ENCODE measurements around the gene MAMLD1. TPM values are rescaled to one million over a fixed set of nuclear protein-coding genes. Genes with fewer than 3 reads are reported as not detected.

Gene MAMLD1
- total RNA-seq, 1 experiment from 2014 or later, result 0.48 TPM

DNA sequence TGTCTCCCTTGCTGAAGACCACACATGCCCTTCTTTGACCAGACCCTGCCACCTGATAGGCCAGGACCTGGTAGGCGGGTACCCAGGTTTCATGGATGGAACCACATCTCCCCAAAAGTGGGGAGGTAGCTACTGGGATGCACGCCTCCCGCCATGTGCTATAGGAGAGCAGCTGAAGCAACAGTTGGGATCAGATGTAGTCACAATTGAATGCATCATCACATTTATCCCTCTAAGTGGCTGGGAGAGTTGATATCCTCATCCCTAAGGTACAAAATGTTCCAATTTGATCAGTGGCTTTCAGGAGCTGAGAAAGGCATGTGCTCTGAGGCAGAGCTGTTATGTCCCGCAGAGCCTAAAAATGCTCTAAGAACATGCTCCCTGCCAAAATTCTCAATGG, 151.3 kb downstream of the MAMLD1 start:
- no peak overlapping the region for H2BK5ac ChIP-seq (ENCODE audit: insufficient read length, low read length)
- no peak overlapping the region for H3K56ac ChIP-seq (ENCODE audit: insufficient read length, low read depth, low read length)
- no peak overlapping the region for H2BK120ac ChIP-seq (ENCODE audit: low read depth, low read length, poor library complexity, severe bottlenecking)
- H3K23me2 ChIP-seq (ENCODE audit: insufficient read length, low read depth, low read length, poor library complexity, severe bottlenecking), result no peaks in the 10 kb centered on the region
- H3K79me2 ChIP-seq (ENCODE audit: insufficient read depth, low read length), result no peaks in the 10 kb centered on the region
- H4K5ac ChIP-seq (ENCODE audit: insufficient read length, low read depth, low read length), result no peak overlapping the region
- no peak overlapping the region for H4K91ac ChIP-seq (ENCODE audit: insufficient read length, low read depth, low read length)
- H3K27me3 ChIP-seq (ENCODE audit: insufficient read depth, low read length), result no peaks in the 10 kb centered on the region
- Mint-ChIP-seq H3K36me3 (ENCODE audit: insufficient read depth in 1 of 3, low read depth in 3 of 3) (peaks cover 0 to 5% (median 4%) of the 10 kb centered on the region in 3 experiments; a peak in 2 of 7 replicates), H3K4me1 (peaks cover 21 to 27% of the 10 kb centered on the region in 2 experiments), H3K27ac (no peak overlapping the region), H3K4me3 (no peak overlapping the region), H3K9me3 (peaks cover 74 to 82% of the 10 kb centered on the region in 2 experiments), H3K27me3 (ENCODE audit: low read depth) (peaks cover 11% of the 10 kb centered on the region)
- H2BK20ac ChIP-seq (ENCODE audit: low read depth, low read length, poor library complexity, severe bottlenecking), result no peak overlapping the region
- no peak overlapping the region for H2AFZ ChIP-seq (ENCODE audit: low read length)
- H3K4ac ChIP-seq (ENCODE audit: low read depth, low read length), result no peak overlapping the region
- no peaks in the 10 kb centered on the region for H3K4me1 ChIP-seq (ENCODE audit: insufficient read depth, low read length)
- no peak overlapping the region for H2BK12ac ChIP-seq (ENCODE audit: insufficient read length, low read depth, low read length)
- H2BK15ac ChIP-seq (ENCODE audit: low read depth, low read length), result no peak overlapping the region
- no peak overlapping the region for H3K9ac ChIP-seq (ENCODE audit: extremely low read depth, insufficient read length, low read length)
- no peaks in the 10 kb centered on the region for H3K79me1 ChIP-seq (ENCODE audit: insufficient read depth, low read depth, low read length, poor library complexity, severe bottlenecking)
- no peak for TF ChIP-seq CTCF (conservative IDR thresholded peaks at IDR 0.05)
- no peak overlapping the region for H3K4me2 ChIP-seq (ENCODE audit: insufficient read depth, insufficient read length, low read length)
- no peak overlapping the region for H3T11ph ChIP-seq (ENCODE audit: low read length)
- no peaks in the 10 kb centered on the region for H4K20me1 ChIP-seq (ENCODE audit: control insufficient read depth, insufficient read depth, insufficient read length)
- no peak overlapping the region for H3K23ac ChIP-seq (ENCODE audit: insufficient read length, low read depth, low read length)
- H4K8ac ChIP-seq (replicated peaks; ENCODE audit: insufficient read length, low read depth, low read length), result no peak overlapping the region
- no peaks in the 10 kb centered on the region for H3K9me3 ChIP-seq (ENCODE audit: control insufficient read depth, low read depth, low read length)
- no peak overlapping the region for H3K18ac ChIP-seq (ENCODE audit: insufficient read length, low read depth, low read length)
- H3K14ac ChIP-seq (ENCODE audit: insufficient read depth, low read length), result no peak overlapping the region
- no peak overlapping the region for H3K27ac ChIP-seq (ENCODE audit: insufficient read length, low read depth, low read length)
- WGBS (ENCODE audit: extremely low coverage, insufficient read length, low lambda C conversion rate), result no CpG with 5 or more reads among the region's 4 CpGs
- no peak overlapping the region for H2AK5ac ChIP-seq (ENCODE audit: insufficient read length, low read length)
- no peak for DNase-seq
